Measurements from ENCODE around the gene RNF31.
"Not testable (repeated sequence)": the region's sequence is repeated elsewhere in the genome, so short reads cannot be mapped to it uniquely, and the experiment has no call there.

Gene RNF31

DNA sequence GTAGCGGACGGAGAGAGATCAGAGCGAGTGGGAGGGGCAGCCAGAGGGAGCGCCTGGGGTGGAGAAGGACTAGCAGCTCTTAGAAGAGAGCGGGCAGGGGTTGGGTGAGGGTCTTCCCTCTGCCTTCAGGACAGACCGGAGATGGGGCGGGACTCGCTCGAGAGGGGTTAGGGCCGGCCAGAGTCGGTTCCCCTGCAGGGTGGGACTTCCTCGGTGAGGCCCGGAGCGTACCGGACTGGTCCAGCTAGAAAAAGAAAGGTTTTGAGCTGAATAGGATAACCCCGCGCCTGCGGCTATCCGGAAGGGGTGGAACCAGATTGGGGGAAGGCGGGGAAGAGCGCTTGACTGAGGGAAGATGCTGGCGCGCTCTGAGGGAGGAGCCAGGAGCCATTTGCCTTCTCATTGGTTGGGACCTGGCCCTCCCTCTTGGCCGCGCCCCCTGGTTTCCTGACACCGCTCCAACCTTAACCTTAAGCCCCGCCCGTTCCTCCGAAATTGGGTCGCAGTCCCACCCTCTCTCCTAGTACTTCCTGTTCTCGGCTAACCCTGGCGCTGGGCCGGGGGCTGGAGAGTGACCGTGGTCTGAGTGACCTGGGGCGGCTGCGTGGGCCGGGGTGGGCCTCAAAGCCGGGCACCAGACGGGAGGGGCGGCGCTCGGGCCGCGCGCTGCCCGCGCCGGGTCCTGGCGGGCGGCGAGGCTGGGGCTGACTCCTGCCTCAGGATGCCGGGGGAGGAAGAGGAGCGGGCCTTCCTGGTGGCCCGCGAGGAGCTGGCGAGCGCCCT, at the start of gene RNF31:
RNF31 (plus strand) TSS at position 521 of the 783 bp plus-strand sequence; CDS start at position 722, 201 bp downstream.
- peak; percentile 96 to 99 for DNase-seq

DNA sequence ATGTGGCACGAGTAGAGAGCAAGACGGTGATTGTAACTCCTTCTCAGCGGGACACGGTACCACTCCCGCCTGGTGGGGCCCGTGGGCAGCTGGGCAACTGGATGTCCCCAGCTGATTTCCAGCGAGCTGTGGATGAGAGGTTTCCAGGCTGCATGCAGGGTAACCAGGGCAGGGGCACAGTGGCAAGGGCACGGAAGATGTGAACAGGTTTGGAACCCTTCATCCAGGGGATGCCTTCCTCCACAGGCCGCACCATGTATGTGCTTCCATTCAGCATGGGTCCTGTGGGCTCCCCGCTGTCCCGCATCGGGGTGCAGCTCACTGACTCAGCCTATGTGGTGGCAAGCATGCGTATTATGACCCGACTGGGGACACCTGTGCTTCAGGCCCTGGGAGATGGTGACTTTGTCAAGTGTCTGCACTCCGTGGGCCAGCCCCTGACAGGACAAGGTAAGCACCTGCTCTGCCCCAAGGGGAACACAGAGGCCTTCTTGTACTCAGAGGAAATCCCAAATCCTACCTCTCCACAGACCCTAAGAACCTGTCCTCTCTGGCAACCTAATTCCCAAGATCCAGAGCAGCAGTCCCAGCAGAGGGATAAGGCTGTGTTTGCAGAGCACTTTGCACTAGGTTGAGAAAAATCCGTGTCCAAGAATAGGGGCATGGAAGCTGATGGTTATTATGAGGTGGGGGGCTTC, 48.9 kb upstream of the RNF31 start:
- no peak for DNase-seq

DNA sequence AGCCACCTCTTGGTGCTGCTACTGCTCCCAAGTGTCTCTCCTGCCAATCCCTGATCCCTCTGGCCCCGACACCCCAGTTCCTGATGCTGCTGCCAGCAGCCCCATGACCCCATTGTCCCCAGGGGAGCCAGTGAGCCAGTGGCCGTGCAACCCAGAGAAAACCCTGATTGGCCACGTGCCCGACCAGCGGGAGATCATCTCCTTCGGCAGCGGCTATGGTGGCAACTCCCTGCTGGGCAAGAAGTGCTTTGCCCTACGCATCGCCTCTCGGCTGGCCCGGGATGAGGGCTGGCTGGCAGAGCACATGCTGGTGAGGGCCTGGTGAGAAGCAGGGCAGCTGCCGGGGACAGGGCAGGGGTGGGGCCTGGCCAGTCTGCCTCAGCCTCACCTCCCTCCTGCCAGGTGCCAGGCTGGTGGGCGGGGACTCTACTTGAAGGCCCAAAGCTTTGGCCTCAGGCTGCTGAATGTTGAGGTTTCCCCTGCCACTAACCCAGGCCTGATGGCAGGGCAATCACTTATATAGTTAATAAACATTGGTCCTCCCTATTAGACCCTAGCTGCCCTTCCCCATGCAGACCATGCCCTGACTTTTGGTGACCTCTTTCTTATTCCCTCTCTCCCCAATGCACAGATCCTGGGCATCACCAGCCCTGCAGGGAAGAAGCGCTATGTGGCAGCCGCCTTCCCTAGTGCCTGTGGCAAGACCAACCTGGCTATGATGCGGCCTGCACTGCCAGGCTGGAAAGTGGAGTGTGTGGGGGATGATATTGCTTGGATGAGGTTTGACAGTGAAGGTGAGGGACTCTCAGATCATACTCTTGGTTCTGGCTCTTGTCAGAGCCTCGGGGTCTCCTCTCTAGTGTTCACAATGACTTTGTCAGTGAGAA, 48.1 kb upstream of the RNF31 start:
- no peak for DNase-seq

DNA sequence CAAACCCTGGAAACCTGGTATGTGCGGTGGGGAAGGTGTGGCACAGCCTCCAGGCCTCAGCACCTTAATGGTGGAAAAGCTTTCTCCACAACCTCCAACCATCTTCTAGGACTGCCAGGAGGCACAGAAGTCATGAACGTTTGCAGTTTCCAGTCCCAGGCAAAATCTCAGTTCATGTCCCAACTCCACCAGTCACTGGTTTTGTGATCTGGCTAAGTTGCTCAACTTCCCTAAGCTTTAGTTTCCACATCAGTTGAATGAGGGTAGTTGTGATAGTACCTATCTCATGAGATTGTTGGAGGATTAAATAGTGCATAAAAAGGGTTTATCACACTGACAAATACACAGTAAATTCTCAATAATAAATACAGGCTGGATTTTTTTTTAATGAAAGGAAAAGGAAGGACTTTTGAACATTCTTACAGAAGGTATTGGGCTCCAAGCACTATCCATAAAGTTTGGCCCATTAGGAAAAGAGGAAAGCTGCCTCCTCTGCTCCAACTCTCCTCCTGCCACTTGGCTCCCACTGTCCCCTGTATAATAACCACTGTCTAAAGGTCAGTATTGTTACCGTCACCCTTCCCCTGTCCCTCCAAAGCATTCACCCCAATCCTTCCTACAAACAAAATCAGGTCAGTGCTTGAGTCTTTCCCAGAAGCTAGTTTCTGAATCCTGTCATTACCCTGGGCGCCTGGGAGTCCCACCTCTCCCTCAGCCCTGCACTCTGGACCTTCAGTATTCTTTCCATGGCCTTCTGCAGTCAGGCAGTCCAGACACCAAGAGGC, 46.9 kb upstream of the RNF31 start:
- DNase-seq: no peak

DNA sequence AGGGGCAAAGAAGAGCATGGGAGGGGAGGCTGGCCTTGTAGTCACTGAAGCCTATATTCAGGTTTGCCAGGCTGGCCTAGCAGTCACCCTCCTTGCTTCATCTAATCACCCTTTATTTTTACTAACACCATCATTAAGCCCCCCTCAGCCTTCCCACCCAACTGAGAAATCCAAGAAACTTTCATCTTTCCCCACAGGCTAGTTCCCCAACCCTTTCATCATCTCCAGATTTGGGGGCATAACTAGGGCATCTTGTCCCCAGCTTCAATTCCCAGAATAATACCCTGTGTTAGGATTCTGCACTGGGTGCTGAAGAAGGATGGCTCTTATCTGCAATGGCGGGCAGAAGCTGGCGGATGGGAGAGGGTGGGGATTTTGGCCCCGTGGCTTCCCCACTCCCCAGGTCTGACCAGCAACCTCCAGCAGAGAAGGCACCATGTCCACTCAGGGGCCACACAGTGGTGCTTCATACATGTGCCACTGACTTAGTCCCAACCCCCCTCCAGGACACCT, 46.3 kb upstream of the RNF31 start:
- DNase-seq: no peak

- DNase-seq: no peak
Observed at GRCh38 chr14:24102357-24103048, 44.8 kb upstream of the RNF31 start.

DNA sequence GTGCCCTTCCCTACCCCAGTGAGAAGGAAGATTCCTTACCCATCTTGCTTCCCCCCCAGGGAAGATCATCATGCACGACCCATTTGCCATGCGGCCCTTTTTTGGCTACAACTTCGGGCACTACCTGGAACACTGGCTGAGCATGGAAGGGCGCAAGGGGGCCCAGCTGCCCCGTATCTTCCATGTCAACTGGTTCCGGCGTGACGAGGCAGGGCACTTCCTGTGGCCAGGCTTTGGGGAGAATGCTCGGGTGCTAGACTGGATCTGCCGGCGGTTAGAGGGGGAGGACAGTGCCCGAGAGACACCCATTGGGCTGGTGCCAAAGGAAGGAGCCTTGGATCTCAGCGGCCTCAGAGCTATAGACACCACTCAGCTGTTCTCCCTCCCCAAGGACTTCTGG, 43.8 kb upstream of the RNF31 start:
- no peak for DNase-seq

GRCh38 chr14:24105609-24106239, 41.6 kb upstream of the RNF31 start:
- not testable (repeated sequence) for DNase-seq

GRCh38 chr14:24106672-24107271, 40.5 kb upstream of the RNF31 start:
- DNase-seq: no peak

DNA sequence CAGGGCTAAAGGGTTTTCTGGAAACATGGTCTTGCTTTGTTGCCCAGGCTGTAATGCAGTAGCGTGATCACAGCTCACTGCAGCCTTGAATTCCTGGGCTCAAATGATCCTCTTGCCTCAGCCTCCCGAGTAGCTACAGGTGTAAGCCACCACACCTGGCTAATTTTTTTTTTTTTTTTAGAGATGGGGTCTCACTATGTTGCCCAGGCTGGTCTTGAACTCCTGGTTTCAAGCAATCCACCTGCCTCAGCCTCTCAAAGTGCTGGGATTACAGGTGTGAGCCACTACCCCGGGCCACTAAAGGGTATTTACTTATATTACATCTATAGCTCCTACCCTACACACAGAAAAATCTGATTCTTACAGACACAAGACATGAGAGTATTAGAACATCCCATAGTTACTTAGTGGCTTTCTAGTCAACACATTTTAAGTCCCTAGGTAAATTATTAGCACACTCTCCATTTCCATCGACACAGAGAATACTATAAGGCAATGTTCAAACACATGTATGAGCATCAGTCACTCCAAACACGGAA, 38.9 kb upstream of the RNF31 start:
- no peak for DNase-seq

DNA sequence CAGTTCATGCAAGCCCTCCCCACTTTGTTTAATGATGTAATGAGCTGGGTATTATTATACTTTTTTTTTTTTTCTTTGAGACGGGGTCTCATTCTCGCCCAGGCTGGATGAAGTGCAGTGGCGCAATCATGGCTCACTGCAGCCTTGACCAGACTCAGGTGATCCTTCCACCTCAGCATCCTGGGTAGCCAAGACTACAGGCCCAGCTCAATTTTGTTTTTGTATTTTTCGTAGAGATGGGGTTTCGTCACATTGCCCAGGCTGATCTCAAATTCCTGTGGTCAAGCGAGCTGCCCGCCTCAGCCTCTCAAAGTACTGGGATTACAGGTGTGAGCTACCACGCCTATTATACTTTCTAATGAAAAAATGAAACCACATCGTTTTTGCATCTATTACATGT, 37.2 kb upstream of the RNF31 start:
- DNase-seq: no peak

GRCh38 chr14:24110523-24110922, 36.8 kb upstream of the RNF31 start:
- no peak for DNase-seq

DNA sequence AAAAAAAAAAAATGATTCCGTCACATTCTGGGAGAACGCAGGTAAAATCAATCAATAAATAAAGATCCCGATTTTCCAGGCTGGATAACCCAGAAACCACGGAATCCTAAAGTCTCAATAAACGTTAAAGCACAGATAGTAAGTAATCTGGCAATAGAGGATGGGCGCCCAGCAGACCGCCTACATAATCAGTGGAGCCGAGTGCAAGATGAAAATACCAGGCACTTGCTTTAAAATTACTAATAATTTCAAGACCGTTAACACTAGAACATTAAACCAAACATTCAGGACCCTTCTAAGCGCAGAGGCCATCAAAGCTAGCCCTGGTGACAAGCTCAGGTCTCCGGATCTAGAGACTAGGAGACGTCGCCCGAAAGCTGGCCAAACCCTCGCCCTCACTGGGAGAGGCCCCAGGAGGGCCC, 33.9 kb upstream of the RNF31 start:
- no peak for DNase-seq

GRCh38 chr14:24113801-24114531, 33.3 kb upstream of the RNF31 start:
- peak; percentile 80 to 87 for DNase-seq

DNA sequence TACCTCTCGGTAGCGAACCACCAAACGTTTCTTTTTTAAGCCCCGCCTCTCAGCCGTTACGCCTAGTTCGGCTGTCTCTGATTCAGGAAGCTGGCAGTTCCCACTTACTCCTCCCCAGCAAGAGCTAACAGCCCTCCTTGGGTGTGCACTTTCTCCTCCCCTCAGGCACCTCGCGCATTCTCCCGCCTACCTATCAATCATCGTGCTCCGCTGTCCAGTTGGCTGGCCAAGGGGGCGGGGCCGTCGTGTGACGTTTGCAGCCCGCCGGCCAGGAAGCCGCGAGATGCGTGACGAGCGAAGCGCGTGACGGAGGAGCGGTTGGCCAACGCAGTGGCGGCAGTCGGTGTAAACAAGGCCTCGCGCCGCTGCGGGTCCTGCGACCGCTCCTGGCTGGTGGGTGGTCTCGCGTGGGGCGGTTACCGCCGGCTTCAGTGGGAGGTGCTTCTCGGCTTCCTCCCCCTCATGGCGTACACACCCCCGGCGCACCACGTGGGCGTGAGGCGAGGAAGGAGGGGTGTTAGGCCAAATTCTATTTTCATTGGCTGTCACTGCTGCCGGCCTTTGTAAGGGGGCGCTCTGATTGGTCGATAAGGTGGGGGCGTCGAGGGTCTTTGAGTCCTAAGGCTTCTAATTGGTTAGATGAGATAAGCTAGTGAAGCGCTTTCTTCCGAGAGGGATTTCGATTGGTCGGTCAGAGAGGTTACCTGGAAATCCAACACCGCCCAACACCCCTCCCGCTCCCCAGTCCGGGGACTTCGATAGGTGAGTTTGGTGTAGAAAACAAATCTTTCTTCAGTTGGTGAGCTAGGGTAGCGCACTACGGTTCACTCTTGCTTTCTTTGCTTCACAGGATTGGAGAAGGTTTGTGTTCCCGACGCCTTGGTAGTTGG, 32.5 kb upstream of the RNF31 start, which contains the start of the genes DCAF11 and NRL:
DCAF11 (plus strand) TSS at position 246 of the 890 bp plus-strand sequence. CDS start 818 bp downstream, outside the sequence.
NRL (minus strand) TSS at position 418 of the 890 bp plus-strand sequence. CDS start 32,101 bp downstream, outside the sequence.
- peak; percentile 99 to 100 for DNase-seq

DNA sequence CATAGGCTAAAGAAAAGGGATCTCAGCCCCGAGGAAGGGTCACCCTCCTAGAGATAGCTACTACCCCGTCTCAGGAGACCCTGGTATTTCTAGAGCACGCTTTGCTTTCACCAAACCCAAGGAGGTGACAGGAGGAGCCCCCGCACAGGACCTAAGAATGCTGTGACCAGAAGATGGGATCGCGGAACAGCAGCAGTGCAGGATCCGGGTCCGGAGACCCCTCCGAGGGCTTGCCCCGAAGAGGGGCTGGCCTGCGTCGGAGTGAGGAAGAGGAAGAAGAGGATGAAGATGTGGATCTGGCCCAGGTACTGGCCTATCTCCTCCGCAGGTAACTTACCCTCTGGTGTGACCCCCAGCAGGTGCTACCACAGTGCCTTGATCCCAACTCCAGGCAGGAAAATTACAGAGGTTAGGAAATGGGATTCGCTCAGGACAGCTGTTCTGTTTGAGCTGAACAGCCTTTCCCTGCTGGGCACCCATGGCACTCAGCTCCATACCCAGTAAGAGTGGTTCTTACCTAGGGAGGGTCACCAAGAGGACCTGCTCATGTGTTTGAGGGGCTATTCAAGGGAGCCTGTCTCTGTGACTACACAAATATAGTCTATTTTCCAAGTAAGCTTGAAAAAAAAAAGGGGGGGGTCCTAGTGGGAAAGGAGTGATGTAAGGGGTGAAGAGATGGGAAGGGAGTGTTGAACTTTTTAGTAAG, 31.7 kb upstream of the RNF31 start:
- no peak for DNase-seq

- no peak for DNase-seq
Observed at GRCh38 chr14:24116128-24116814, 31.0 kb upstream of the RNF31 start.
